ENCODE results near the gene SF3A2.
A peak's percentile ranks its signal among the peaks of the same experiment; 100 is the strongest.

The SF3A2 gene

GRCh38 chr19:2215281-2215751 lies 21.3 kb upstream of the SF3A2 start:
- H3K27ac ChIP-seq = no peak overlapping the region
- no peak for TF ChIP-seq ZFX (IDR thresholded peaks at IDR 0.05; ENCODE audit: borderline replicate concordance)

- TF ChIP-seq CTCF (IDR thresholded peaks at IDR 0.05) (no peak), ZFX (IDR thresholded peaks at IDR 0.05; ENCODE audit: borderline replicate concordance) (no peak)
- no peak overlapping the region for H3K27ac ChIP-seq
These were observed 20.0 kb upstream of the SF3A2 start for GRCh38 chr19:2216361-2217225.

- no peak overlapping the region for H3K27ac ChIP-seq
- TF ChIP-seq ZFX (IDR thresholded peaks at IDR 0.05; ENCODE audit: borderline replicate concordance) (no peak), CTCF (IDR thresholded peaks at IDR 0.05) (no peak)
These were observed 19.0 kb upstream of the SF3A2 start for GRCh38 chr19:2217591-2217990.

GRCh38 chr19:2219726-2220125 lies 16.9 kb upstream of the SF3A2 start:
- H3K27ac ChIP-seq = no peak overlapping the region
- no peak for TF ChIP-seq CTCF (IDR thresholded peaks at IDR 0.05)
- no peak for TF ChIP-seq ZFX (IDR thresholded peaks at IDR 0.05; ENCODE audit: borderline replicate concordance)

- H3K27ac ChIP-seq = no peak overlapping the region
These were observed 15.3 kb upstream of the SF3A2 start for GRCh38 chr19:2221250-2221831.

GRCh38 chr19:2221918-2222317 lies 14.7 kb upstream of the SF3A2 start:
- H3K27ac ChIP-seq = no peak overlapping the region
- no peak for TF ChIP-seq ZFX (IDR thresholded peaks at IDR 0.05; ENCODE audit: borderline replicate concordance)
- 0 out of 2 replicates have a peak, but pooled peaks have one; percentile 10 for TF ChIP-seq CTCF (IDR thresholded peaks at IDR 0.05)

More at GRCh38 chr19:2221250-2221831, 15.3 kb upstream of the SF3A2 start:
- TF ChIP-seq CTCF (IDR thresholded peaks at IDR 0.05) (no peak), ZFX (IDR thresholded peaks at IDR 0.05; ENCODE audit: borderline replicate concordance) (no peak)

- no peak overlapping the region for H3K27ac ChIP-seq
- no peak for TF ChIP-seq ZFX (IDR thresholded peaks at IDR 0.05; ENCODE audit: borderline replicate concordance)
- TF ChIP-seq CTCF (IDR thresholded peaks at IDR 0.05) = no peak
These were observed 13.2 kb upstream of the SF3A2 start for GRCh38 chr19:2223391-2223790.
